ENCODE measurements around the gene EPB41L1.

Gene EPB41L1

GRCh38 chr20:36197271-36197670, 42.7 kb downstream of the EPB41L1 start:
- no peak for DNase-seq

DNA sequence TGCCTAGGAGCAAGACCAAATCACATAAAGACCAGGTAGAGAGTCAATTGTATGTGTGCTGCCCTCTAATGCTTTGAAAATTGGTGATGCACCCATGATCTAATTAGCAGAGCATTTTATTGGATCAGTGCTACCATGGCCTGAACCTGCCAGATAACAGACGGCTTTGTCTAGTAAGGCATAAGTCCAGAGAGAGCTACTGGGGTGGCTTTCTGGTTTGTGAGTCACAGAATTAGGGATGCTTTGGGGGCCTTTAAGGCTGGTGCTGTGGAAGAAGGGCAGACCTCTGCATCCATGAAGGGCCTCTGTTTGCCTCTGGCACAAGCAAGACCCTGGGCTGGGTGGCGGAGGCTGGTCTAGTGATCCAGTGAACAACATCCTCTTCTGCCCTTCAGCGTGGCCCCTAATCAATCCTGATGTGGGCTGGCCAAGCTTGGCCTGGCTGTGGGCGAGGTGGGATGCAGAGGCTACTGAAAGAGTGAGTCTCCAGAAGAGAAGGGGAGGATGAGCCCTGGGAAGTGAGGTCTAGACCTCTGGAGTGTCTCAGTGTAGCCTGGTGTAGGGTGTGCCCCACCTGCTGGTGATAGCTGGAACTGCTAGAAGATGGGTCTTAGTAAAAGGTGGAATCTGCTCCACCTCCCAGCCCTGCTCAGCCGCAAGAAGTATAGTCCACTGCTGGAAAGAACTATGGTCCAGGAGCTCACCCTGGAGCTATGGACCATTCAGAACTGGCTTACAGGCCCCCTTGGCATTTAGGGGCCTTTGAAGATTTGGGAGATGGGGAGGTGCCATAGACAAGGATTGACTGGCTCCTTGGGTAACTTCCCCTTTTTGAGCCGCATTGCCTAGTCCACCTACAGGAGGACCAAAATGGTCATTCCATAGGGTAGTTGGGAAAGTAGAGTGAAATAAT, 45.1 kb downstream of the EPB41L1 start:
- DNase-seq = peak; percentile 56

DNA sequence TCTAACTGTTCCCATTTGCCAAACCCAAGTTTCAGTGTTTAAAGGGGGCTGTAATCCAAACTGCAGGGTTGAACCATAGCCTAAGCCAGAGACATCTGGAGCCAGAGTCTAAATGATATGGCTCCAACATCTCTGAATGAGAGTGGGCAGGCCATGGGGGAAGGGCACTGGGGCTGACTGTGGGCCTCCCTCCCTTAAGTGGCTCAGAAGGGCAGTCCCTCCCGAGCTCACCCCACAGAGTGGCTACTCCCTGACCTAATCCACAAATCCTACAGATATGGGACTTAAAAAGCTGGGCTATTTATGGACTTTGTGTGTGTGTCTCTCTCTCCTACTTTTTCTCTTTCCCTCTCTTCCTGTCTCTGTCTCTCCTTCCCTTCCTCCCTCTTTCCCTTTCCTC, 45.9 kb downstream of the EPB41L1 start:
- no peak for DNase-seq

- DNase-seq = no peak
These were observed 46.7 kb downstream of the EPB41L1 start for GRCh38 chr20:36201198-36201597.

GRCh38 chr20:36202891-36203338, 48.4 kb downstream of the EPB41L1 start:
- peak; percentile 63 for DNase-seq

DNA sequence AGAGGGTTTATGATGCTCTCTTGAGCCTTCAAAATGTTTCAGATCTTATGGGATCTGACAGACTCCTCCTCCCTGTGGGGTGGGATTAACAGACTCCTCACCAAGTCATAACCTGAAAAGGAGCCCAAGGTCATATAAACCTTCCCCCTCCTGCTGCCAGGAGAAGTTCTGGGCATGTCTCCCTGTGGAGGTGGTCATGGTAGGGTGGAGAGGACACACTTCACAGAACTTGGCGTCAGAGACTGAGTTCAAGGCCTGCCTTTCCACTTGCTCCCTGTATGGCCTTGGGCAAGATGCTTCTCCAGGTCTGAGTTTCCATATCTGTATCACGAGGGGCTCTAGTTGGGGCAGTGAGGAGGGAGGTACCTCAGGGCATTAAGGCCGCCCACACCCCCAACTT, 49.3 kb downstream of the EPB41L1 start:
- no peak for DNase-seq

DNA sequence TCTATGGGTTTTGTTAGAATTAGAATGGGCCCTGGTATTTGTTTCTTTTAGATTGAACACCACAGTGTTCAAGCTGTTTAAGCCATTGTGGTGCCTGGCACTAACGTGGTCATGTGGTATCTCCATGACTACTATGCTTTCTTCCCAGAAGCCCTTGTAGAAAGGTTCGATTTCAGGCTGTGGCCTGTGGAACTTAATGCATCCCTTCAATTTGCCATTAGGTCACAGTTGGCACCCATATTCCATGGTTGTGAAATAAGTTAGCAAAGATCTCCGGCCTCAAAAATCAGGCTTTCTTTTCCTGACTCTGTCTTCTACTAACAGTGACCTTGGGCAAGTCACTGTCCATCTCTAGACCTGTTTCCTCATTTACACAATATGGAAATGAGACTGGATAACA, 50.5 kb downstream of the EPB41L1 start:
- DNase-seq = no peak

- no peak for DNase-seq
These were observed 51.5 kb downstream of the EPB41L1 start for GRCh38 chr20:36206068-36206467.

GRCh38 chr20:36206641-36207040, 52.1 kb downstream of the EPB41L1 start:
- DNase-seq = no peak

- no peak for DNase-seq
These were observed 53.1 kb downstream of the EPB41L1 start for GRCh38 chr20:36207602-36208001.

DNA sequence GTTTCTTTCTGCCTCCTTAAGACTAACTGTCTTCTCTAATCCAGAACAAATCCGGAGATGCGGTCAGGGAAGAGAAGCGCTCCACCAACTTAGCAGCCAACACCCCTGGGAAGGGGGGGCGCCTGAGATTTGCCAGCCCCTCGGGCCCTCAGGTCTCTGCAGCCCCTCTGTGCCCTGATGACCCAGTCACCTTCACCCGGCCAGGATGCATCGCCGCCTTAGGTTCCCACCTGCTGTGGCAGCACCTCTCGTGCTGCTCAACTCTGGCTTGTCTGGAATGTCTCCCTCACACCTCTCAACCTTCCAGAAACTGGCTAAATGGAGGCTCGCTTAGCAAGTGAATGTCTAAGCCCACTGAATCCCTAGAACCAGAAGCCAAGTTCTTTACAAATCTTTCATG, 53.7 kb downstream of the EPB41L1 start:
- no peak for DNase-seq

GRCh38 chr20:36210436-36211021, 56.0 kb downstream of the EPB41L1 start:
- DNase-seq = no peak

DNA sequence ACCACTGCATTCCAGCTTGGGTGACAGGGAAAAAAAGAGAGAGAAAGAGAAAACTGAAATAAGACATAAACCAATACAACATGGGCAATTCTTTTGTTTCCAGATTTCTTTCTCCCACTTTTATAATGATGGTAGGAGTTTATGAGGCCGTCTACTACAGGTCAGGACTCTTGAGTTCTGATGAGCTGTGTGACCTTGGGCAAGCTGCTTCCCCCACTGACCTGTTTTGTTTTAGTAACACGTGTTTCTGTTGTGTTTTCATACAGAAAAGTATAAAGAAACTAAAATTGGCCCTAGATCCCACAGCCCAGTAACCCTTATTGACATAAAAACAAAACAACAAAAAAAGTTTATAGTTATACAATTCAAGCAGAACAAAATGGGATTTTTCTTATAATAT, 58.8 kb downstream of the EPB41L1 start:
- DNase-seq = no peak

DNA sequence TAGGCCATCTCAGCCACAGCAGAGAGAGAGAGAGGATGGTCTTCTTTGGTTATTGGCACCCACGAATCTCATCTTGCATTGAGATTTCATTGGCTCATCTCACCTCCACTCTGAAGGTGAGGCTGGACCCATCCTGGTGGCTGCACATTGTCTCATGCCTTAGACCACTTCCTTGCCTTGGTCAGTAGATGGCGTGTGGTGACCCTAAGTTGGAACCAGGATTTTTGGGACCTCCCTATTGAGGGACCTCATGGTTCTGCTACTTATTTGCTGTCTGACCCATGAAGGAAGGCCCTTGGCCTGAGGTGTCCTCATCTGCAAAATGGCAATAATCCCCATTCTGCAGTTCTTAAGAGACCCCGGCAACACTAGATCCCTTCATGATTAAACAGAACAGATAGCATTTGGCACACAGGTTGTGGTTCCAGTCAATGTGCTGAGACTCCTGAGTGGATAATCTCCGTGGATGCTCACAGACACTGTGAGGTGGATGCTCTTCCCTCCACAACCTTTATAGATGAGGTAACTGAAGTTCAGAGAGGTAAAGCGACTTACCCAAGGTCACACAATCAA, 60.2 kb downstream of the EPB41L1 start:
- no peak for DNase-seq

DNA sequence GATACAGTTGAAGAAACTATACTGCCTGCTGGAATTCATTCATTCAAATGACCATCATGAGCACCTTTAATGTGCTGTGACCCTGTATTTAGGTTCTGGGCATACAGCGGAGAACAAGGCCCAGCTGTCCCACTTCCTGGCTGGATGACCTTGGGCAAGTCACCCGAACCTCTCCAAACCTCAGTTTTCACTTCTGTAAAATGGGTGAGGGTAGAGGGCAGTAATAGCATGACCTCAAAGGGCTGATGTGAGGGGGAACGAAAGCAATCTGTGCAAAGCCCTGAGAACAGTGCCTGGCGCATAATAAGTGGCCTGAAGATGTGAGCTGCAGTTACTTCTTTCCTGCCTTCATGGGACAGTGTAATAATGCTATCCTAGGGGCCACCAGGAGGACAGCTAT, 61.2 kb downstream of the EPB41L1 start:
- DNase-seq = no peak

- DNase-seq = no peak
These were observed 61.9 kb downstream of the EPB41L1 start for GRCh38 chr20:36216314-36217025.

- no peak for DNase-seq
These were observed 62.7 kb downstream of the EPB41L1 start for GRCh38 chr20:36217226-36217625.

- DNase-seq = no peak
These were observed 64.0 kb downstream of the EPB41L1 start for GRCh38 chr20:36218380-36219064.

- no peak for DNase-seq
These were observed 65.2 kb downstream of the EPB41L1 start for GRCh38 chr20:36219671-36220220.

DNA sequence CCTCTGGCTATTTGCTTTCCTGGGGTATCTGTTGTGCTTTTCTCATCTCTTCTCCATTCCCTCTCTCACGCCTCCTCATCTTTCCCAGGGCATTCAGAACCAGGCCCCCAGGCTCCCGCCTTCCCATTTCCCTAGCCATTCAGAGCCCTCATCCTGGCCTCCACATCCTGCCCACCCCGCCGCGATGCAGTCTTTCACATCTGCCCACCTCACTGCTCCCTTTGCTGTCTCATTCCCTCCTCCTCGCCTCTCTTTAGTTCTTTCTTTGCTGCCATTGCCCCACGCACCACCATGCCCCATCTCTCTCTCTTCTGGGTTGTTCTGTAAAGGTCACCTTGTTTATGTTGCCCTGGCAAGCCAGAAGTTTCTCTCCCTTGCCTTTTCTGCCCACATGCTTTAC, 71.1 kb downstream of the EPB41L1 start:
- no peak for DNase-seq

DNA sequence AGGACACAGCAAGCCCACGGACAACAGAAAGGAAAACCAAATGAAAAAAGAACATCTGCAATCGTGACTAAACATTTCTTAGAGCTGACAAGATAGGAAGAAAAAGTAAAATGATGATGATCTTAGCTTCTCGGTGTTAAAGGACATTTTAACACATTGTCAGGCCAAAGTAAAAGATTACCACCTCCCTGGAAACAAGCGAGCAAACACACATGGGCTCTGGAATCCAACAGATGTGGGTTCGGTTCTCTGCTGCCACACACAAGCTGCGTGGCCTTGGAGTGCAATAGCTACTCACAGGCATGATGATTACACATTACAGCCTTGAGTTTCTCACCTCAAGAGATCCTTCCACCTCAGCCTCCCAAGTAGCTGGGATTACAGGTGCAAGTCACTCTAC, 74.2 kb downstream of the EPB41L1 start:
- no peak for DNase-seq

- no peak for DNase-seq
These were observed 75.5 kb downstream of the EPB41L1 start for GRCh38 chr20:36230019-36230418.

DNA sequence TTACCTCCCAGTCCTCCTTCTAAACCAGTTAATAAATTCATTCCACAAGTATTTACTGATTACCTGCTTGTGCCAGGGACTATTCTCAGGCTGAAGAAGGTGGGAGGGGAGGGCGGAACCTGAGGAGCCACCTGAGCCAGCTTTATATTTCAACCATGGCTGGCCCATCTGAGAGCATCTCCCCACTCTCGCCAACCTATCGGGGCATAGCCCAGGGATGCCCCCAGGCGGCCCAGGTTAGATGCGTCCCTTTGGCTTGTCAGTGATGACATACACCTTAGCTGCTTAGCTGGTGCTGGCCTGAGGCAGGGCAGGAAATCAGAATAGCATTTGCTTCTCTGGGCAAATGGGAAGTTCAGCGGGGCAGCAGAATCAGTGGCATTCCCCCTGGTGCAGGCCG, 76.8 kb downstream of the EPB41L1 start:
- DNase-seq = no peak
